Right atrium auricular region (tissue), 2 donors: ENCODE measurements around the gene COL23A1. TPM values are rescaled to one million over a fixed set of nuclear protein-coding genes. Genes with fewer than 3 reads are reported as not detected.

Source experiments
- DNase-seq: peaks from one replicate; pipeline ENCODE4 v3.0.0-alpha.2; 2019; ENCODE audit warnings: low spot score
- H3K27ac ChIP-seq, 2 donors: fragments of 200-600 bp; sonication (generic); 1 replicate in 1 of 2; 2 replicates in 1 of 2; pipeline ENCODE4 v1.5.1; 2016 to 2019
- H3K27me3 ChIP-seq, 2 donors: fragments of 200-600 bp; sonication (generic); one replicate each; pipeline versions ENCODE4 v1.5.1 to v1.6.0; 2017 to 2019
- H3K36me3 ChIP-seq: fragments of 200-600 bp; sonication (generic); one replicate; pipeline ENCODE4 v1.5.1; 2016
- H3K4me1 ChIP-seq, 2 donors: fragments of 200-600 bp; sonication (generic); one replicate each; pipeline versions ENCODE4 v1.5.1 to v1.6.0; 2017 to 2019
- H3K4me3 ChIP-seq, 2 donors: fragments of 200-600 bp; sonication (generic); 1 replicate in 1 of 2; 2 replicates in 1 of 2; pipeline ENCODE4 v1.5.1; 2017 to 2019; ENCODE audit warnings: mild to moderate bottlenecking in 1 of 2, moderate library complexity in 1 of 2
- H3K9me3 ChIP-seq, 2 donors: fragments of 200-600 bp; sonication (generic); one replicate each; pipeline ENCODE4 v1.5.1; 2019
- total RNA-seq, 2 donors: library from RNA; depleted of rRNA; stranded (reverse); fragments of >200 nt; gene quantifications; one replicate each; pipeline ENCODE4 v1.1.0, GENCODE V29; 2016
- TF ChIP-seq, protein P1 (sequence below), 2 donors: fragments of 200-600 bp; sonication (generic); IDR thresholded peaks; one replicate each; pipeline ENCODE4 v1.5.1; 2019; ENCODE audit warnings: antibody characterized with exemption in 2 of 2

The COL23A1 gene
- total RNA-seq, 2 donors from 2014 or later = 5.7 to 6.8 TPM

DNA sequence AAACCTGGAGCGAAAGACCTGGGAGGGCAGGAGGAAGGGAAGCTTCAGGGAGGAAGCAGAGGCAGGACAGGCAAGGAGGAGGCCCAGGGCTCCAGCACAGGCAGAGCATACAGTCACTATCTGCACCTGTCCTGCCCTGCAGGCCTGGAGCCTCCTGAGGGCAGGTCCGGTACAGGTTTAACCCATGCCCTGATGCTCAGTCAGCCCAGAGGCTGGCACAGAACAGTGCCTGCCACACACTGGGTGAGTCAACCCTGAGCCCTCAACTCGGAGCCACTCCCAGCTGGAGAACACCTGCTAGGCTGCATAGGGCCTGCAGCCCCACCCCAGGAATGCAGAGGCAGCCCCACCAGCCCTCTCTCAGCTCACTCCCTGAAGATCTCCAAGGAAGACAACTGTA, 196.1 kb downstream of the COL23A1 start:
- no peak overlapping the region for H3K4me3 ChIP-seq
- H3K9me3 ChIP-seq = no peaks in the 10 kb centered on the region
- peaks cover 0 to 6% of the 10 kb centered on the region in 2 donors for H3K4me1 ChIP-seq
- no peak overlapping the region for H3K27ac ChIP-seq
- no peaks in the 10 kb centered on the region for H3K27me3 ChIP-seq
- H3K36me3 ChIP-seq = no peaks in the 10 kb centered on the region
- DNase-seq = no peak
- TF ChIP-seq, protein P1, sequence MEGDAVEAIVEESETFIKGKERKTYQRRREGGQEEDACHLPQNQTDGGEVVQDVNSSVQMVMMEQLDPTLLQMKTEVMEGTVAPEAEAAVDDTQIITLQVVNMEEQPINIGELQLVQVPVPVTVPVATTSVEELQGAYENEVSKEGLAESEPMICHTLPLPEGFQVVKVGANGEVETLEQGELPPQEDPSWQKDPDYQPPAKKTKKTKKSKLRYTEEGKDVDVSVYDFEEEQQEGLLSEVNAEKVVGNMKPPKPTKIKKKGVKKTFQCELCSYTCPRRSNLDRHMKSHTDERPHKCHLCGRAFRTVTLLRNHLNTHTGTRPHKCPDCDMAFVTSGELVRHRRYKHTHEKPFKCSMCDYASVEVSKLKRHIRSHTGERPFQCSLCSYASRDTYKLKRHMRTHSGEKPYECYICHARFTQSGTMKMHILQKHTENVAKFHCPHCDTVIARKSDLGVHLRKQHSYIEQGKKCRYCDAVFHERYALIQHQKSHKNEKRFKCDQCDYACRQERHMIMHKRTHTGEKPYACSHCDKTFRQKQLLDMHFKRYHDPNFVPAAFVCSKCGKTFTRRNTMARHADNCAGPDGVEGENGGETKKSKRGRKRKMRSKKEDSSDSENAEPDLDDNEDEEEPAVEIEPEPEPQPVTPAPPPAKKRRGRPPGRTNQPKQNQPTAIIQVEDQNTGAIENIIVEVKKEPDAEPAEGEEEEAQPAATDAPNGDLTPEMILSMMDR (IDR thresholded peaks at IDR 0.05) = no peak

DNA sequence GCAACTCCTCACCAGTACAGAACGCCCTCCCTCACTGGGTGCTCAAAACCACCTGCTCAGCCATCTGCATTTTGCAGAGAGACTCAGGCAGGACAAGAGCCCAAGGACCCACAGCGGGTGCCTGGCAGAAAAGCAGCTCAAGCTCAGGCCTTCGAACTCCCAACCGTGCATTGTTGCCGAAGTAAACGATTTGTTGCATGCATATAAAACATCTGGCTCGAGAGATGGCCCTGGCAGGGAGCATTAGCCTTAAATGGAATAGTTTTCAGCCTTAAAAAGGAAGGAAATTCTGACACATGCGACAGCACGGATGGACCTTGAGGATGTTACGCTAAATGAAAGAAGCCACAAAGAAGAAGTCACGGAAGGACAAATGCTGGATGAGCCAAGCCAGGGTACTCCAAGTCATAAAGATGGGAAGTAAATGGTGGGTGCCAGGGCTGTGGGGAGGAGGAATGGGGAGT, 197.2 kb downstream of the COL23A1 start:
- peaks cover 0 to 9% of the 10 kb centered on the region in 2 donors for H3K4me1 ChIP-seq
- TF ChIP-seq, protein P1 (IDR thresholded peaks at IDR 0.05) = no peak
- no peak for DNase-seq
- H3K9me3 ChIP-seq = no peaks in the 10 kb centered on the region
- H3K4me3 ChIP-seq = no peak overlapping the region
- H3K27me3 ChIP-seq = no peaks in the 10 kb centered on the region
- no peak overlapping the region for H3K27ac ChIP-seq
- no peaks in the 10 kb centered on the region for H3K36me3 ChIP-seq

GRCh38 chr5:178392386-178392785, 197.8 kb downstream of the COL23A1 start:
- TF ChIP-seq, protein P1 (IDR thresholded peaks at IDR 0.05) = no peak
- Histone ChIP-seq H3K27me3 (no peaks in the 10 kb centered on the region), H3K27ac (no peak overlapping the region), H3K4me1 (peaks cover 0 to 9% of the 10 kb centered on the region in 2 donors), H3K4me3 (no peak overlapping the region), H3K36me3 (no peaks in the 10 kb centered on the region), H3K9me3 (no peaks in the 10 kb centered on the region)
- DNase-seq = no peak

- TF ChIP-seq, protein P1 (IDR thresholded peaks at IDR 0.05) = no peak
- Histone ChIP-seq H3K36me3 (no peaks in the 10 kb centered on the region), H3K9me3 (no peaks in the 10 kb centered on the region), H3K4me3 (no peak overlapping the region), H3K4me1 (peaks cover 0 to 9% of the 10 kb centered on the region in 2 donors), H3K27ac (no peak overlapping the region), H3K27me3 (no peaks in the 10 kb centered on the region)
- no peak for DNase-seq
Measured at GRCh38 chr5:178391480-178391879, 198.7 kb downstream of the COL23A1 start.

GRCh38 chr5:178389796-178390195, 200.4 kb downstream of the COL23A1 start:
- H3K9me3 ChIP-seq = no peaks in the 10 kb centered on the region
- H3K4me3 ChIP-seq = no peak overlapping the region
- no peak for DNase-seq
- no peaks in the 10 kb centered on the region for H3K27me3 ChIP-seq
- H3K4me1 ChIP-seq = peaks cover 0 to 9% of the 10 kb centered on the region in 2 donors
- H3K27ac ChIP-seq = no peak overlapping the region
- TF ChIP-seq, protein P1 (IDR thresholded peaks at IDR 0.05) = no peak
- no peaks in the 10 kb centered on the region for H3K36me3 ChIP-seq
